NCI-H524 treated with DMSO at 0.1 percent for 48 hours (cell line): ENCODE data around the gene KRTAP10-3.
"Not testable (repeated sequence)": the region's sequence is repeated elsewhere in the genome, so short reads cannot be mapped to it uniquely, and the experiment has no call there.

Experiments
- DNase-seq: peaks from one replicate; lab custom pipeline; 2025; lab: John Stamatoyannopoulos, UW

KRTAP10-3 gene

DNA sequence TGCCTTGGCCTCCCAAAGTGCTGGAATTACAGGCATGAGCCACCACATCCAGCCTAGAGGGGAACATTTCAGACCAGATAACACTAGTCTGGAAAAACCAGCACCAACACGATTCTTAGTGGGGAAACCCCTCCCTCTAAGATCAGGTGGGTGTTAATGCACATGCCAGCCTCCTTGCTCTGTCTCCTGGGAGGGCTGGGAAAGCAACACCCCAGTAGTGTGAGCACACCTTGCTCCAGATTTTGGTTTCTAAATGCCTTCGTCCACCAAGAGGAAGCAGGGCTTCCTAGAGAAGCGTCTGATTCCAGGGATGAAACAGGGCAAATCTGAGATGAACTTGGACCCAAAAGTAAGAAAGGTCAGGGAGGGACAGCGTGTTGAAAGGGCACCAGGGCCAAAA, 12.7 kb upstream of the KRTAP10-3 start:
- DNase-seq = no peak

DNA sequence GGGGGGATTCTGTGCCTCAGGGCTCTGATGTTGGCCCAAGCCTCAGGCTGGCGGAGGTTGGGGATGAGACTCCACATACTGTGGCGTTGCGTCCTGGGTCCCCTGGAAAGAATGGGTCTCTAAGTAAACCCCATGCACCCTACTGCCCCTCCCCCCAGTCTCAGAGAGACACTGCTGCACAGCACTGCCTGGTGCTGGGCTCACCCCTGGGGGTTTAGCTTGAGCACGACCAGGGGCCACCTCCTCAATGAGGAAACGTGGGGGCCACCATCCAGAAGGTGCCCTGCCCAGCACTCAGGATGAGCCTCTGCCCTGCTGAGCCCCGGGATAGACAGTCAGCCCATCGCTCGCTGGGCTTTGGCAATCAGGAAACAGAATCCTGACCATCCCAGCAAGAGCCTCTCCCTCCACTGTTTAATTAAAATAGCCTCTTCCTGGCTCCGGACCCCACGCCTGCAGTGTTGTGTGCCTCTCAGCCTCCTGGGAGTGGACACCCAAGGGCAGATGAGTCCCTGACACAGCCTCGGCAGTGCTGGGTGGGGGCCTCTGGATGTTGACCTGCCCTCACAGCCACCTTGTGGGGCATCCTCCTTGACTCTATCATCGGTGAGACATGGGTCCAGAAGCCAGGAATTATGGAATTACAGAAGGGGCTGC, 11.4 kb upstream of the KRTAP10-3 start:
- DNase-seq = no peak

DNA sequence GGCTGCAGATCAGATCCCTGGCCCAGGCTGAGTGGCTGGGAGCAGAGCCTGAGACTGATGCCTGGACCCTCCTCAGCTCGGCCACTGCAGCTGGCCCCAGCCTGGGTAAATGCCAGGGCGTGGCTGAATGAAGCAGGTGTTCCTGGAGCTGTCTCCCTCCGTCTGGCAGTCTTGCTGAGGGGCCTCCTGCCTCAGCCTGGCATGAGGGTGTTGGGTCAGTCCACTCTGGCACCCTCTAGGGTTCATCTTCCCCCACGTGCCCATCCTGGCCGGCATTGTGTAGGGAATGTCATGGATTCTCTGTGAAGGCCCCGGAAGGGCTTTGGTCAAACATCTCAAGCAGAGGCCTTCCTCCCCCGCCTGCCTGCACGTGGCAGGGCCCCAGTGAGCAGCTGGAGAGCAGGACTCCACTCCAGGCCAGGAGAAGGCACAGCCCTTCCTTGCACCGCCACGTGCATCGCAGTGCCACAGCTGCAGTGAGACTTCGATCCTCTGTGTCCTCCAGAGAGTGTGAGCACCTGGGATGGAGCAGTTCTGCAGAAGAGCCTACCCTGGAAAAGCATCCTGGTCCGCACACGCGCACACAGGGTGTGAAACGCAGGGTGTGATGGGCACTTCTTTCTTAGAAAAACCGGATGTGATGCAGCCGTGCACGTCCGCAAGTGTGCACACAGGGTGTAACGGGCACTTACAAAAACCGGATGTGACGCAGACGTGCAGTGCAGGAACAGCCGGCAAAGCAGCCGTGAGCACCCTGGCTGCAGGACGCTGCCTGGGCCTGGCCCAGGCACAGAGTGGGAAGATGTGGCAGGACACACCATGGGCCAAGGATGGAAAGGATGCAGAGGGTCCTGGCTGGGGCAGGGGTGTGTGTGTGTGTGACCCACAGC, 10.3 kb upstream of the KRTAP10-3 start:
- peak; percentile 29 for DNase-seq

DNA sequence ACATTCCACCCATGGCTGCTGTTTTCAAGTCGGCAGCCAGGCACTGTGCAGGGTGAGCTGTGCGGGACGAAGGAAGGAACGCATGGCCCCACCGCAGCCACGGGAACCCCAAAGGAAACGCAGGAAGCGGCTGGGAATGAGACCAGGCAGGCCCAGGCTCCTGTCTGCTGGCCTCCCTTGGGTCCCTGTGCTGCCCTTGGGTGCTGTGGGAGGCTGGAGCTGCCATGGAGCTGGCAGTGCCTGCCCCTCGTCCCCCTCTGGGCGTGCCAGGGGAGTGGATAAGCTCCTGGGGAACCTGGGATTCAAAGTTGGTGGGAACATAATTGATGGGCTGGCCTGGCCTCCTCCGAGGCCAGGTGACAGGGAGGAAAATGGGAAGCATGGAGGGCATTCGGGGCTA, 9.7 kb upstream of the KRTAP10-3 start:
- DNase-seq = no peak

DNA sequence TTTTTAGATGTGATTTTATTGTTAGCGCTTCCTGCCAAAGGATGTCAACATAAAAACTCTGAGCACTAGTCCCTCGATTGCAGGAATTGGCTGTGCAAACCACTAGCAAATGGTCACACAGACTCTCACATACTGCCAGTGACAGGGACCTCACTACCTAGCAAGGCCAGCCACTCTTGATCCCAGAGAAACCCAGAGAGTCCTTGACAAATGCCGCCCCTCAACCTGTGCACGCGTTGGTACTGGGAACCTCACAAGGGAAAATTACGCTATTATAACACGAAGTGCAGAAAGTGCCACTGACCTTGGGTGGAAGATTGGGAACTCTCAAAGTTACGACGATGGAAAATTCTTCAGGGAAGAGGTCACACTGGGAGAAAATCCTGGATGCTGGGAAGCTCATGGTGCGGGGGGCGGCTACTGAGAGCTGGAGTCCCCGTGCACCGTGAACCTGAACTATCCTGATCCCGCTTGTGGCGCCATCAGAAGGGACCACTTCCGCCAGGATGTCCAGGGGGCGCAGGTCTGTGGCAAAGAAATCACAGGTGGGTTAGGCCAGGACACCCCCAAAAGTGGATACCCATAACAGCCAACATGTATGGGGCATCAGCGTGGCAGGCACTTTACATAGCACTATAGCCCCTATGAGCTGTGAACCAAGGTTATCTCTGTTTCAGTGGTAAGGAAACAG, 9.0 kb upstream of the KRTAP10-3 start:
- no peak for DNase-seq

DNA sequence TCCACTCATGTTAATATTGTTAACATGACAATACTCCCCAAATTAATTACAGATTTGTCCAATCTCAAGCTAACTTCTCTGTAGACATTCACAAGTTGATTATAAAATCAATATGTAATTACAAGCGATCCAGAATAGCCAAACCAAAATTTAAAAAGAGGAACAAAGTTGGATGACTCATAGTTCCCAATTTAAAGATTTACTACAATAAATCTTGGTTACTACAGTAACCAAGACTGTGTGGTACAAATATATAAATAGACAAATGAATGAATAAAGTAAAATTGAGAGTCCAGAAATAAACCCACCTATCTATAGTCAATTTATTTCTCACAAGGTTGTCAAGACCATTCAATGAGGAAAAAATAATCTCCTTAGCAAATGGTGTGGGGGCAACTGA, 7.8 kb upstream of the KRTAP10-3 start:
- DNase-seq = no peak

DNA sequence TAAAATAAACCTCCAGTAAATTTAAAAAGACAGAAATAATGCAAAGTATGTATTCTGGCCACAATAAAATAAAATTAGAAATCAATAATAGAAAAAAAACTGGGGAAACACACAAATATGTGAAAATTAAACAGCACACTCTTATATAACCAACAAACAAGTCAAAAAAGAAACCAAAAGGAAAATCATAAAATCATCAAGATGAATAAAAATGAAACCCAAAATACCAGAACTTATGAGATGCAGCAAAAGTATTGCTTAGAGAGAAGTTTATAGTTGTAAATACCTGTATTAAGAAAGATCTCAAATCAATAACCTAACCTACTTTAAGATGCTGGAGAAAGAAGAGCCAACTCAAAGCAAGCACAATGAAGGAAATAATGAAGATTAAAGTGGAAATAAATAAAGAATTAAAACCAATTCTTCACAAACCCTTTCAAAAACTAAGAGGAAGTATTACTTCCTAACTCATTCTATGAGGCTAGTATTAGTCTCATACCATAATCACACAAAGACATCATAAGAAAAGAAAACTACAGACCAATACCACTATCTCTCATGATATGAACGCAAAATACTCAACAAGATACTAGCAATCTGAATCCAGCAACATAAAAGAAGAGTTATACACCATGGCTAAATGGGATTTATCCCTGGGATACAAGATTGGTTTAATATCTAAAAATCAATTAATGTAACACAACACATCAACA, 6.4 kb upstream of the KRTAP10-3 start:
- DNase-seq = no peak

DNA sequence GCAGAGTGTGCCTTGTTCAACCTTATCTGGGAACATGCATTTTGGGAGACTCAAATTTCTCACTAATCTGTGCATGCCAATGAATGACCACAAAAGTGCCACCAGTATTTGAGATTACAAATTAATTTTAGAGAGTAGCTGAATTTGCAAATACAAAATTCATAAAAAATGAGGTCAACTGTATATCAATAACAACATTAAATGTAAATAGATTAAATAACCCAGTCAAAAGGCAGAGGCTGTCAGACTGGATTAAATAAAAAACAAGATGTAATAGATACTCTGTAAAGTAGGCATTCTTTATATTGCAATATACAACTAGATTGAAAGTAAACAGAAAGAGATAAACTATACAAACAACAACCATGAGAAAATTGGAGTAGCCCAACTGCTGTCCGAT, 5.5 kb upstream of the KRTAP10-3 start:
- no peak for DNase-seq

DNA sequence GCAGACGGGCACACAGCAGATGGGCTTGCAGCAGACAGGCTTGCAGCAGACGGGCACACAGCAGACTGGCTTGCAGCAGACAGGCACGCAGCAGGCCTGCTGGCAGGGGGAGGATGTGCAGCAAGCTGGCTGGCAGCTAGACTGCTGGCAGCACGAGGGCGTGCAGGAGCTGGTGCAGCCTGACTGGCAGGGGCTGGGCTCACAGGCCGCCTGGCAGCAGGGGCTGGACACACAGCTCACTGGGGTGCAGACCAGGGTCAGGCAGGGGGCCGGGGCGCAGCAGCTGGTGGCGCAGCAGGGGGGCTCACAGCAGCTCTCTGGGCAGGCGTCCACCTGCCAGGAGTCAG, 293 bp downstream of the KRTAP10-3 start:
- DNase-seq = not testable (repeated sequence)

DNA sequence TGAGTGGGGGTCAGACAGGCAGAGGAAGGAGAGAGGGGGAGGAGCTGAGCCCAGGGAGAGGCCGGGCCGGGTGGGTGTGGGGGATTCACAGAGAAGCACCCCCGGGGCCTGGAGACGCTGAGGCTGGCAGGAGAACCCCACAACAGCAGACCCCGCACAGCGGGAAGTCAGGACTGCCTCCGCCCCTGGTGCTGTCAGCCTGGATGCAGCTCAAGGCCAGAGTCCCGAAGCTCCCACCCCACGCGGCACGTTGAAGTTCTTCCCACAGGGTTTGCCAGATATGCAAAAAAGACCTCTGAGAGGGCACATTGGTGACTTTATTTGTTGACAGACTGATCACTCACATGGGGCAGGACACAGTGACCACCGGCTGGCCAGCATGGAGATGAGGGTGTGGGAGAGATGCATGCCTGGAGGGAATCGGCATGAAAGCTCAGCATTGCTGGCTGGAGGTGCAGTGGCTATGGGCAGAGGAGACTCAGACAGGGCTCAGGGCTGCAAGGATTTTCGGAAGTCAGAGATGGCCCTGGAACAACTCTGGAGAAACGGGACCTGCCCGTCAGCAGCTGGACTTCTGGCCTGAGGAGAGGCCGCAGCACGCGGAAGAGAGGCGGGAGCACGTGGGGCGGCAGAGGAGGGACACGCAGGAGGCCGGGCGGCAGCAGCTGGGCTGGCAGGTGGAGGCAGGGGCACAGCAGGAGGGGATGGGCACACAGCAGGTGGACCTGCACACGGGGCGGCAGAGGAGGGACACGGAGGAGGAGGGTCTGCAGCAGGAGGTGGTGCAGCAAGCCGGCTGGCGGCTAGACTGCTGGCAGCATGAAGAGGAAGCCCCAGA, 885 bp downstream of the KRTAP10-3 start:
- no peak for DNase-seq

DNA sequence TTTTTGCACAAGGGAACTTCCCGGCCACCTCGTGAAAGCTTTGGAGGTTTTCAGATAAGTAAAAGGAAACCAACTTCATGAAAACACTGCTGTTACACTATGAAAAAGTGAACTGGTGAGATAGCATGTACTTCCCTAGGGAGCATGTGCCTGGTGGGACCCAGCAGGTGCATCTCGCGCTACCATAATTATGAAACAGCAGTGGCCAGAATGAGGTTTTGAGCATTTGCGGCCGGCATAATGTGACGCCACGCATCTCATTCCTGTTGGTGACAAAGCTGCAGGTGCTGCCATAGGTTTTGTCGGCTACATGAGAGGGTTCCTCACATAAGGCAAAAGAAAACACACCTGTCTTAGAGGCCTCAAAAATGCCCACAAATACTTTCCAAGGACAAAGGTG, 1.7 kb downstream of the KRTAP10-3 start:
- DNase-seq = no peak

DNA sequence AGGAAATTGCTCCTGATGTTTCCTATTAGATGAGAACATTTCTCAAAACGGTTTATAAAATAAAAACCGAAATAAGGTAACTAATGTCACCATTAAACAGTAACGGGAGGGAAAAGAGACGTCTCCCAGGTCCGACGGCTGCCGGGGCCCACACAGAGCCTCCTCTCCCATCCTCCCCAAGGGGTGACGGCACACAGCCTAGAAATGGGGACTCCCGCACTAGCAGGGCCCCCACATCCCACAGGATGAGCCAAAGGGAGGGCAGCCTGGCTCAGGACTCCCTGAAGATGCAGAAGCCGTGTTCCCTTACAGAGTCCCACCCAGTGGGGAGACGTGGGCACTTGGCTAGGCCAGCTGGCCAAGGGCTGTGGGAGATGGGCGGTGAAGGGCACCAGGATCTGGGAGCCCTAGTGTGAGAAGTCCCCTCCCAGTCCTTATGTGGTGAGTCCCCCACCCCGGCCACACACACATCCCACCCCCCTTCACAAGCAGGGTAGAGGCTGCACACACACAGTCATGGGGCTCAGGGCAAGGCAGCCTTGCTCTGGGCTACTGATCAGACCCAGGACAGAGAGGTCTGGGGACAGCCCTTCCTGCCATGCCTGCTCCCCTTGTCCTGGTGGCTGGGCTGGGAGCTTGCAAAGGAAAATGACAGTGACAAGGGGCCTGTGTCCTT, 3.3 kb downstream of the KRTAP10-3 start:
- no peak for DNase-seq

DNA sequence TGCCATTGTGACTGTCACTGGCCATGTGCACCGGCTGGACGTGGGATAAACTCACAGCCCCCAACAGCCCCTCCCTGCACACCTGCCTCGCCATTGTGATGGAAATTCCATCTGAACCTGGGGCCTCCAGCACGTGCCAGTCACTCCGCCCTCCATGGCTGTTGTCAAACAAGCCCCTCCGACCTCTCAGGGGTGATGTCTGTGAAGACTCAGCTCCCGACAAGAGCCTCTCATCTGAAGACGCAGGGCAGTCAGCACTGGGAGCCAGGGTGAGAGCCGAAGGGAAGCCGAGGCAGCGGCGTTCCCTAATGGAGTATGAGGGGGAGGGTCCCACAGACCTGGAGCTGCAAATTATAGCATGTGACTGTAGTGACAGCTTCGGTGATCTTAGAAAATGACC, 5.9 kb downstream of the KRTAP10-3 start:
- no peak for DNase-seq

DNA sequence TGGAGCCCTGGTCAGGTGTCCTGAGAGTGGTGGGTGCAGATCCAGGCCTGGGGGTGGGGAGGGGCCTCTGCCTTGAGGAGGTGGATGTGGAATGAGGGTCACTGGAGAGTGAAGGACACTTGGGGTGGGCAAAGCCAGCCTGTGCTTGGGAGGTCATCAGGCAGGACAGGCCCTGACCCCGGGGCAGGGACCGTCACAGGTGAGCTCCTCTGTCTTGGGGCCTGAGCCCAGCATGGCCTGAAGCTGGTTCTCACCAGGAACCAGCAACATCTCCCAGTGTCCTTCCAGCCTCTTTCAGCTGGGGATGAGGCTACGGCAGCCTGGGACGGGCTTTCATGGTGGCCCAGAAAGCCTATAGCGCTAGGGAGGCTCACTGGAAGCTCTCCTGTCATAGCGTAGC, 6.5 kb downstream of the KRTAP10-3 start:
- DNase-seq = no peak

DNA sequence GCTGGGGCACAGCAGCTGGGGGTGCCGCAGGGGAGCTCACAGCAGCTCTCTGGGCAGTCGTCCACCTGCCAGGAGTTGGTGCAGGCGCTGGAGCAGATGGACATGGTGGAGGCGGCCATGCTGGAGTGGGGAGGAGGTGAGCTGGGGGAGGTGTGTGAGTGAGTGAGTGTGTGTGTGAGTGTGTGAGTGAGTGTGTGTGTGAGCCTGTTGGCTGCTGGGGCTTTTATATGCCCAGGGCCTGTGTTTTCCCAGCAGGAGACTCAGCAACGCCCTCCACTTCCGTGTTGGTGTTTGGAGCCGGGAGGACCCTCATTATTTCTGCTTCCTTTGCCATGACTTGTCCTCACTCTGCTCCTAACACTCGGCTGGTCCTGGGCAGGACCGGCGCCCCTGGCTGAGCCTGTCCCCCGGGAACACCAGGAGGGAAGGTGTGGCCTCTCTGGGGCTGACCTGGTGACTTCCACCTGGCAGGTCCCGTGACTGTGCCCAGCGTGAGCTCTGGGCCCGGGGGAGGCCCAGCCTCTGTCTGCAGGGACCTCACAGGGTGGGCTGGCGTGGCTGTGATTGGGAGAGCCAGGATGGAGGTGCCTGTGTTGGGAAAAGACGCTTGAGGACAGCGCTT, 7.1 kb downstream of the KRTAP10-3 start, which contains the start of gene KRTAP10-2:
Gene KRTAP10-2 (minus strand): TSS at position 166 of the 622 bp plus-strand sequence. CDS start 47 bp downstream, at position 119.
- DNase-seq = no peak

DNA sequence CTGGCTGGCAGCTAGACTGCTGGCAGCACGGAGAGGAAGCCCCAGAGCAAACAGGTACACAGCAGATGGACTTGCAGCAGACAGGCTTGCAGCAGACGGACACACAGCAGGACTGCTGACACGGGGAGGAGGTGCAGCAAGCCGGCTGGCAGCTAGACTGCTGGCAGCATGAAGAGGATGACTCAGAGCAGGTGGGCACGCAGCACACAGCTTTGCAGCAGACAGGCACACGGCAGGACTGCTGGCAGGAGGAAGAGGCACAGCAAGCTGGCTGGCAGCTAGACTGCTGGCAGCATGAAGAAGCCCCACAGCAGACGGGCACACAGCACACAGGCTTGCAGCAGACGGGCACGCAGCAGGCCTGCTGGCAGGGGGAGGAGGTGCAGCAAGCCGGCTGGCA, 7.8 kb downstream of the KRTAP10-3 start:
- no peak for DNase-seq

DNA sequence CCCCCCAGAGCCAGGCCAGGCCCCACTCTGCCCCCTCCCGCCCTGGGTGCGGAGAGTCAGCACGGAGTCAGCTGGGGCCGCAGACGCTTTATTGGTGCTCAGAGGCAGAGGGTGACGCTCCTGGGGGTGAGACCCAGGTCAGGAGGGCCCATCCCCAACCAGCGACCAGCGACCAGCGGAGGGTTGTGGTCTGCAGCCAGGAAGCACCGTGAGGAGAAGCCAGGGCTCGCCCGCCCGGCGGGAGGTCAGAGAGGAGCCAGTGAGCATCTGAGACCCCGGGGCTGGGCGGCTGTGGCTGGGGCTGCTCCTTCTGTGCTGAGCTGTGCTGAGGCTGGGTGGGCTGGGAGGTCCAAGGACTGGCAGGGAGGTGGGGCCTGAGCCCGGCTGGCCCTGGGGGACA, 8.3 kb downstream of the KRTAP10-3 start:
- not testable (repeated sequence) for DNase-seq

DNA sequence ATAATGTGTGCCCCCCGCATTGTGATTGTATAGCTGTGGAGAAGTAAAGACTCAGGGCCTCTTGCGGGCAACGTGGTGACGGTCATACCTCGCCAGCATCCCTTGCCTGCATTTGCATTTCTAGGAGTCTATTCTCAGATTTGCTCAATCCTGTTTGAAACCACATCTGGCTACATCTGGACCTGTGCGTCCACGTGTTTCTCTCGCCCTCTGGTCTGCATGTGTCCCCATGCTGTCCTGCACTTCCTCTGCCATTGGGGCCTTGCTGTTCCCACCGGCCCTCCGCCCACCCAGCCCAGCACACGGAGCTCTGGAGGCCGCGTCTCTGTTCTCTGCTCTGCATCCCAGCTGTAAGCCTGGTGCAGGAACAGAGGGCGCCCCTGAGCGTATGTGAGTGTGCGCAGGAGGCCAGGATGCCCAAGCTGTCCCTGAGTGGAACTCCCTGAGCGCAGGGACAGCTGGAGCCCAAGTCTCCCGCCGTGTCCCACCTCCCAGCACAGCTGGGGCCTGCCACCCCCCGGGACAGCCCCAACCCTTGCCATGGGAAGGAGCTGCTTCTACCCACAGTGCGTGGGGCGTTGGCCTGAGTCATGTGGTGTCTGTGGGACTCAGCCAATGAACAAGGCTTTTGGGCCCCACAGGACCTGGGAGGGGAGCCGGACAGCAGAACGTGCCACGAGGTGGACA, 8.9 kb downstream of the KRTAP10-3 start:
- peak; percentile 53 for DNase-seq

DNA sequence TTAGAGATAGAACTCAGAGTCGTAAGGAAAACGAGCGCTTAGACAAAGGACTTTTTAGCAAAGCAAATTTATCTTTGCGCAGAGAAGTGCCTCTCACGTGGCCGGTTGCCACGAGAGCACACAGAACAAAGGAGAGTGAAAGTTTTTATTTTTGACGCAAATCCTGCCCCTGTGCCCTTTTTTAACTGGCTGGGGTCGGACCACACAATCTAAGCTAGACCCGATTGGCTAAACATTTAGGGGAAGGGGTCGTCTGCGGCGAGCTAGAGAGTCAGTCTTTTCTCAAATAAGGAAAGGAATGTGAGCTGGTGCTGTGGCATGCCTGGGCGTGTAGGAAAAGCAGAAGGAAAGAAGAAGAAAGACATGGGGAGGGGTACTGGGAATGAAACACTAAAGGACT, 9.7 kb downstream of the KRTAP10-3 start:
- no peak for DNase-seq

DNA sequence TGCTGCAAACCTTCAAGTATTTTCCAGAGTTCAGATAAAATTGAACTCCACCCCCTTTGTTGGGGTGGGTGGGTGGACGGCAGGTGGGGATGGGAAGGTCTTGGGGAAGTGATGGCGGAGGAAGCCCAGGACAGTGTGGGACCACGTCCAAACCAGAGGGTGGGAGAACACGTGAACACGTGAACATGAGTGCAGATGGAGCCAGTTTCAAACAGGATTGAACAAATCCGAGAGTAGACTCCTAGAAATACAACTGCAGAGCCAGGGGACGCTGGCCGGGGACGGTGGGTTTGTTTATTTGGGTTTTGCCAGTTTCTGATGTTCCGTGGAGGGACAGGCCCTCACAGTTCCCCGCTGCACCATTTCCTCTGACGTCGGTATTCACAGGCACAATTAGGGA, 10.2 kb downstream of the KRTAP10-3 start:
- DNase-seq = no peak
